ENCODE results near the gene ASCL4.
A peak's percentile ranks its signal among the peaks of the same experiment; 100 is the strongest.

The ASCL4 gene

GRCh38 chr12:107794451-107794850, 19.9 kb downstream of the ASCL4 start:
- no peak overlapping the region for H3K4me2 ChIP-seq

DNA sequence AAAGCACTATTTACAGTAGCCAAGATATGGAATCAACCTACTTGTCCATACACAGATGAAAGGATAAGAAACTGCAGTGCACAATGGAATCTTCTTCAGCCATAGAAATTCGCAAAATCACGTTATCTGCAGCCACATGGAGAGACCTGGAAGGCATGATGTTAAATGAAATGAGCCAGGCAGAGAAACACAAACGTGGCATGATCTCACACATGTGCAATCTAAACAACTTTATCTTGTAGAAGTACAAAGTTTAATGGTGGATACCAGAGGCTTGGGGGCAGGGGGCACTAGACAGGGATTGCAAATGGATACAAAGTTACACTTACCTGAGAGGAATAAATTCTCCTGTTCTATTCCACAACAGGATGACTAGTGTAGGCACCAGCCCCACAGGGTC, 24.1 kb downstream of the ASCL4 start:
- H4K20me1 ChIP-seq: no peaks in the 10 kb centered on the region

More at GRCh38 chr12:107794451-107794850, 19.9 kb downstream of the ASCL4 start:
- Histone ChIP-seq H3K36me3 (no peaks in the 10 kb centered on the region), H3K9me3 (peaks cover 37% of the 10 kb centered on the region), H3K4me1 (no peaks in the 10 kb centered on the region), H3K4me3 (no peak overlapping the region), H3K27me3 (no peaks in the 10 kb centered on the region), H3K9ac (no peak overlapping the region), H4K20me1 (no peaks in the 10 kb centered on the region), H3K27ac (no peak overlapping the region)
- TF ChIP-seq Cebpa-rat (IDR thresholded peaks at IDR 0.05): no peak

DNA sequence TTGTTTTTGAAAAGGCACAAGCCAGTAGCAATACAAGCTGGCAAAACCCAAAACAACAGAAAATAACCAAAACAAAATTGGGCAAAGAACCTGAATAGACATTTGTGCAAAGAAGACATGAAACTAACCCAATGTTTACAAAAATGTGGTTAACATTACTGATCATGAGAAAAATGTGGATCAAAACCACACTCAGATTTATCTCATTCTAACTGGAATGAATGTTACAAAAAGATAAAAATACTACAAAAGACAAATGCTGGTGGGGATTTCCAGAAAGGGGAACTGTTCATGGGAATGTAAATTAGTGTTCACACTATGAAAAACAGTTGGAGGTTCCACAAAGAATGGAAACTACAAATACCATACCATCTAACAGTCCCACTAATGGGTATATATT, 26.6 kb downstream of the ASCL4 start:
- H3K4me2 ChIP-seq: no peak overlapping the region
- H4K20me1 ChIP-seq: no peaks in the 10 kb centered on the region

More for the DNA sequence above, 24.1 kb downstream of the ASCL4 start:
- Histone ChIP-seq H3K9ac (no peak overlapping the region), H3K4me2 (no peak overlapping the region), H3K4me3 (no peak overlapping the region), H3K36me3 (no peaks in the 10 kb centered on the region), H3K27me3 (no peaks in the 10 kb centered on the region), H3K27ac (no peak overlapping the region), H3K9me3 (no peaks in the 10 kb centered on the region), H3K4me1 (no peaks in the 10 kb centered on the region)
- no peak for TF ChIP-seq Cebpa-rat (IDR thresholded peaks at IDR 0.05)

GRCh38 chr12:107803092-107803491, 28.6 kb downstream of the ASCL4 start:
- H3K27ac ChIP-seq: no peak overlapping the region
- no peak overlapping the region for H3K4me2 ChIP-seq
- no peaks in the 10 kb centered on the region for H3K4me1 ChIP-seq
- H4K20me1 ChIP-seq: no peaks in the 10 kb centered on the region
- no peaks in the 10 kb centered on the region for H3K9me3 ChIP-seq
- H3K27me3 ChIP-seq: no peaks in the 10 kb centered on the region
- no peak overlapping the region for H3K9ac ChIP-seq
- H3K4me3 ChIP-seq: no peak overlapping the region
- H3K36me3 ChIP-seq: no peaks in the 10 kb centered on the region
- TF ChIP-seq Cebpa-rat (IDR thresholded peaks at IDR 0.05): no peak

More for the DNA sequence above, 26.6 kb downstream of the ASCL4 start:
- no peak overlapping the region for H3K9ac ChIP-seq
- no peak for TF ChIP-seq Cebpa-rat (IDR thresholded peaks at IDR 0.05)
- H3K4me1 ChIP-seq: no peaks in the 10 kb centered on the region
- H3K36me3 ChIP-seq: no peaks in the 10 kb centered on the region
- H3K4me3 ChIP-seq: no peak overlapping the region
- H3K9me3 ChIP-seq: no peaks in the 10 kb centered on the region
- H3K27ac ChIP-seq: no peak overlapping the region
- H3K27me3 ChIP-seq: no peaks in the 10 kb centered on the region

GRCh38 chr12:107805488-107806180, 31.1 kb downstream of the ASCL4 start:
- Histone ChIP-seq H4K20me1 (no peaks in the 10 kb centered on the region), H3K27ac (no peak overlapping the region), H3K36me3 (no peaks in the 10 kb centered on the region), H3K9me3 (no peaks in the 10 kb centered on the region), H3K4me2 (no peak overlapping the region), H3K27me3 (no peaks in the 10 kb centered on the region), H3K9ac (no peak overlapping the region), H3K4me1 (no peaks in the 10 kb centered on the region), H3K4me3 (no peak overlapping the region)
- TF ChIP-seq Cebpa-rat (IDR thresholded peaks at IDR 0.05): no peak

DNA sequence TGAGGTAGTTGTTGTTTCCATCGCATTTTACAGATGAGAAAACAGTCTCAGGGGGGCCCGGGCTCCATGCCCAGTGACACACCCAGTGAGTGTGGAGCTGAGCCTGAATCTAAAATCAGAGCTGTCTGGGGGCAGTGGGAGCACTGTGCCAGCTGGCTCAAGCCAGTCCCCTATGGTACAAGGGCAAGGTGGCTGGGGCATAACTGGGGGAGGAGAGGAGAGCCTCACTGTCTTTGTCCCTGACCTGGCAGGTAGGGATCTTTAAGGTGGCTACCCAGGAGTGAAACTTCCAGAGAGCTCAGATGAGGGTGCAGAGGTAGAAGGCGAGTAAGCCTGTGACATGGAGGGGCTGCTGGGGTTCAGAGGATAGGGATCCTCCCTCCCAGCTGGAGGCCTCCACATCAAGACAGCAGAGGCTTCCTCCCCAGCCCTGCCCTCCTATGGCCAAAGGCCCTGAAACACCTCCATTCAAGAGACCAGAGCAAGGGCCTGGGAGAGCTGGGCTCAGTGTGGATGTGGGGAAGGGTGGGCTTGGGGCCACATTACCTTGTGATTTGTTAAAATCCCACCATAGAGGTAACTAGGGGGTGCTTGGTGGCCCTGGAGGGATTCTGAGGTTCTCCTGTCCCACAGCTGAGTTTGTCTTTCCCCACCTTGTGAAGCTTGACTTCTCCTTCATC, 33.1 kb downstream of the ASCL4 start:
- Histone ChIP-seq H3K36me3 (no peaks in the 10 kb centered on the region), H3K9me3 (no peaks in the 10 kb centered on the region), H4K20me1 (no peaks in the 10 kb centered on the region), H3K4me3 (no peak overlapping the region), H3K9ac (no peak overlapping the region), H3K4me2 (no peak overlapping the region), H3K27me3 (no peaks in the 10 kb centered on the region), H3K27ac (no peak overlapping the region), H3K4me1 (no peaks in the 10 kb centered on the region)
- no peak for TF ChIP-seq Cebpa-rat (IDR thresholded peaks at IDR 0.05)

GRCh38 chr12:107817250-107817649, 42.7 kb downstream of the ASCL4 start:
- no peaks in the 10 kb centered on the region for H4K20me1 ChIP-seq
- peaks cover 11% of the 10 kb centered on the region for H3K4me1 ChIP-seq
- H3K27ac ChIP-seq: no peak overlapping the region
- no peak for TF ChIP-seq Cebpa-rat (IDR thresholded peaks at IDR 0.05)
- H3K9me3 ChIP-seq: peaks cover 25% of the 10 kb centered on the region
- H3K4me2 ChIP-seq: no peak overlapping the region
- H3K36me3 ChIP-seq: no peaks in the 10 kb centered on the region
- 0 out of 2 replicates have a peak overlapping the region, but pooled peaks have one; percentile 8 for H3K4me3 ChIP-seq
- H3K9ac ChIP-seq: no peak overlapping the region
- no peaks in the 10 kb centered on the region for H3K27me3 ChIP-seq

GRCh38 chr12:107818984-107819383, 44.5 kb downstream of the ASCL4 start:
- H3K36me3 ChIP-seq: no peaks in the 10 kb centered on the region
- H3K9me3 ChIP-seq: peaks cover 37% of the 10 kb centered on the region
- no peaks in the 10 kb centered on the region for H4K20me1 ChIP-seq
- TF ChIP-seq Cebpa-rat (IDR thresholded peaks at IDR 0.05): no peak
- H3K4me1 ChIP-seq: peaks cover 11% of the 10 kb centered on the region
- H3K27me3 ChIP-seq: no peaks in the 10 kb centered on the region
- no peak overlapping the region for H3K4me3 ChIP-seq
- H3K9ac ChIP-seq: no peak overlapping the region
- H3K27ac ChIP-seq: no peak overlapping the region
- H3K4me2 ChIP-seq: peak overlapping the region; percentile 47

GRCh38 chr12:107822356-107822755, 47.9 kb downstream of the ASCL4 start:
- Histone ChIP-seq H3K36me3 (no peaks in the 10 kb centered on the region), H3K9me3 (peaks cover 59% of the 10 kb centered on the region), H3K9ac (no peak overlapping the region), H3K27ac (no peak overlapping the region), H4K20me1 (no peaks in the 10 kb centered on the region), H3K4me3 (no peak overlapping the region), H3K4me2 (no peak overlapping the region), H3K27me3 (no peaks in the 10 kb centered on the region), H3K4me1 (peaks cover 11% of the 10 kb centered on the region)
- no peak for TF ChIP-seq Cebpa-rat (IDR thresholded peaks at IDR 0.05)
